Activated CD8-positive, alpha-beta memory T cell treated with anti-CD3 and anti-CD28 coated beads, Interleukin-2, amount 10 ng/mL, durations not matched to agents 7 days and 5 days (primary cell): Measurements from ENCODE around the gene RPS26. TPM values are rescaled to one million over a fixed set of nuclear protein-coding genes. Genes with fewer than 3 reads are reported as not detected.

Experiments
- ATAC-seq: fragments of 150-1000 bp; cut with Tn5 transposase; one replicate; pipeline ENCODE4 v1.10.0; 2021; ENCODE audit warnings: moderate library complexity
- CTCF ChIA-PET: fragments of 350-600 bp; sonication (Branson Sonifier 250); formaldehyde crosslinking; loops from one replicate; lab custom pipeline; 2021; ENCODE audit warnings: antibody characterized with exemption; lab: Charles Lee
- DNase-seq: peaks from one replicate; pipeline ENCODE4 v3.0.0-alpha.2; 2020
- H3K27ac Mint-ChIP-seq: one replicate; pipeline ENCODE4 v1.8.0; 2021; ENCODE audit warnings: mild to moderate bottlenecking, mixed read lengths
- H3K27me3 Mint-ChIP-seq: one replicate; pipeline ENCODE4 v1.8.0; 2021; ENCODE audit warnings: mixed read lengths
- H3K36me3 Mint-ChIP-seq: one replicate; pipeline ENCODE4 v1.8.0; 2021; ENCODE audit warnings: mild to moderate bottlenecking, mixed read lengths
- H3K4me1 Mint-ChIP-seq: one replicate; pipeline ENCODE4 v1.8.0; 2021; ENCODE audit warnings: mixed read lengths
- H3K4me3 Mint-ChIP-seq: one replicate; pipeline ENCODE4 v1.8.0; 2021; ENCODE audit warnings: mild to moderate bottlenecking, moderate library complexity, mixed read lengths
- H3K9me3 Mint-ChIP-seq: one replicate; pipeline ENCODE4 v1.8.0; 2022; ENCODE audit warnings: low read depth, mixed read lengths
- total RNA-seq, 2 experiments: library from RNA; stranded (reverse); gene quantifications; one replicate each; pipeline ENCODE4 v1.2.3, GENCODE V29; 2021

Gene RPS26
- total RNA-seq, 2 experiments from 2014 or later, result 27.9 to 42.2 TPM

- Mint-ChIP-seq H3K9me3 (no peaks in the 10 kb centered on the region), H3K27me3 (peaks cover 3% of the 10 kb centered on the region), H3K27ac (peak overlapping the region; percentile 65), H3K36me3 (no peaks in the 10 kb centered on the region), H3K4me3 (peak overlapping the region; percentile 74), H3K4me1 (peaks cover 23% of the 10 kb centered on the region)
- DNase-seq (peak; percentile 71), ATAC-seq (peak; percentile 88)
- CTCF ChIA-PET, result interaction anchor here (0.7 to 4.3 kb wide), 6 partner anchors 12 to 182 kb away, joined by 3 to 28 read pairs (median 4); partner anchors contain the start of genes RAB5B, SMARCC2 and SUOX
Measured at GRCh38 chr12:56007564-56008559, 33.9 kb upstream of the RPS26 start.

DNA sequence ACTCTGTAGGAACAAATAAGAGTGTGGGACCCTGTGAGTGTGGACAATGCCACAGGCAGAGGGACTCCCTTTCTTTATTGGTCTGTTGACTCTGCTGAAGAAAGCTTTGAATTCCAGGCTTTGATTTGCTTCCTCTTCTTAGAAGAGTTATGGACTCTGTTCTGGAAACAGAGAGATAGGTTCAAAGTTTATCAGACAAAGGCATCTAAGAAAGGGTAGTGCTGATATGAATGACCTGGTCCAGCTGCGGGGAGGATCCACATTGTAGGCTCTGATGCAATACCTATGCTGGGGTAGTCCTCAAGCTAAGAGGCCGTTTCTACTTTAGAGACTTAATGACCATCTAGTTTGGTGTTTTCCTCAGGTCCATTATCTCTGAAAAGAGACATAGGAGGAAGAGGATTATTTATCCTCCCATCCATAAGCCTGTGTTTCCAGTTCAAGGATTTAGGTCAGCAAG is 31.6 kb upstream of the RPS26 start:
- Mint-ChIP-seq H3K4me3 (no peak overlapping the region), H3K27ac (no peak overlapping the region), H3K9me3 (no peaks in the 10 kb centered on the region), H3K36me3 (peaks cover 1% of the 10 kb centered on the region), H3K27me3 (peaks cover 3% of the 10 kb centered on the region), H3K4me1 (peaks cover 26% of the 10 kb centered on the region)
- ATAC-seq (no peak), DNase-seq (no peak)
- CTCF ChIA-PET, result interaction anchor here (1.2 to 2.4 kb wide), 5 partner anchors 11 to 19 kb away, joined by 3 to 12 read pairs (median 7); partner anchors contain the start of genes IKZF4 and SUOX

DNA sequence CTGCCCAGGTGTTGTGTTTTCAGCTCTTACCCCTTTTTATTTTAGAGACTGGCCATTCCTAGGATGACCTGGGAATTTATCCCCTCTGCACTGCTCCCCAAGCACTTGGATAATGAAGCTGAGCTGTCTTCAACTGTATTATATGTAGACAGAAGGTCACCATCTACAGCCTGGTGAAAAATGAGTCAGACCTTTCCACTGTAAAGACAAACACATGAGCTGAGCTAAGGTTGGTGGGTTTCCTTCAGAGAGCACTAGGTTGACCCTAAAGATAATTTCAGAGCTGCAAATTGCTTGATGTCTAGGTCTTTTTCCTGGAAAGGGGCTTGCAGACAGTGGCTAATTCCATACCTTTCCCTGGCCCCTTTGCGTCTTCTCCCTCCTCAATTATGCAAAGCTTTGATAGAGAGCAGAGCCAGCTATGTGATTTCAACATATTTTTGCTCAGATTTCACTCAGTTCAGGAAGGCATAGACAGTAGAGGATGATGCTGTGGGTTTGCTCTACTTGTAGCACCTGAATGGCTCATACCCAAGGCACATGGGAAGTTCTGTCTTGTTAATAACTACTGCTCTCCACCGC is 30.1 kb upstream of the RPS26 start:
- CTCF ChIA-PET, result interaction anchor here (1.3 to 2.1 kb wide), 3 partner anchors 10 to 16 kb away, joined by 4 to 7 read pairs (median 4); partner anchors contain the start of gene SUOX
- no peak overlapping the region for H3K27ac Mint-ChIP-seq
- ATAC-seq, result no peak
- peaks cover 30% of the 10 kb centered on the region for H3K4me1 Mint-ChIP-seq
- no peaks in the 10 kb centered on the region for H3K9me3 Mint-ChIP-seq
- H3K27me3 Mint-ChIP-seq, result peaks cover 3% of the 10 kb centered on the region
- no peak overlapping the region for H3K4me3 Mint-ChIP-seq
- H3K36me3 Mint-ChIP-seq, result peaks cover 3% of the 10 kb centered on the region
- DNase-seq, result no peak

DNA sequence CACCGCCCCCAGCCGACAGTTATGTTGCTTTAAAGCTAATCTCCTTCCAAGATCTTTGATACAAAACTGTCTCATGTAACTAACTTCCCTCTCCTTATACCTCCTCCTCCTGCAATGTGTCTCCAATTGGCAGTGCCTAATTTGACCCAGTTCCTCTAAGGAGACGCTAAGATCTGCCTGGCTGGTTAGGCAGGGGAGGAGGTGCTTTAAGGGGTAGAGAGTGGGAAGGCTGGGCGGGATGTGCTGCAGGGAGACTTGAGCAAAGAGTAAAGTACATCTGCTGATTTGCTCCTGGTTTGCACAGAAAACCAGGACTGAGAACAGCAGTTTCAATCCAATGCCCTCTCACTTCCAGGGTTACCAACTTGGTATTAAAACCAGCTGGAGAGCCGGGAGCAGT is 28.2 kb upstream of the RPS26 start:
- DNase-seq (no peak), ATAC-seq (no peak)
- no peak overlapping the region for H3K4me3 Mint-ChIP-seq
- H3K9me3 Mint-ChIP-seq, result no peaks in the 10 kb centered on the region
- H3K4me1 Mint-ChIP-seq, result peaks cover 21% of the 10 kb centered on the region
- CTCF ChIA-PET, result interaction anchor here (1.1 to 1.9 kb wide), 4 partner anchors 14 to 72 kb away, joined by 4 to 6 read pairs (median 5); no protein-coding TSS in a partner anchor
- H3K27ac Mint-ChIP-seq, result no peak overlapping the region
- H3K27me3 Mint-ChIP-seq, result peaks cover 3% of the 10 kb centered on the region
- peaks cover 6% of the 10 kb centered on the region for H3K36me3 Mint-ChIP-seq

GRCh38 chr12:56014205-56014604 is 27.5 kb upstream of the RPS26 start:
- no peak overlapping the region for H3K27ac Mint-ChIP-seq
- CTCF ChIA-PET, result interaction anchor here (1.1 to 1.9 kb wide), 4 partner anchors 13 to 71 kb away, joined by 4 to 6 read pairs (median 5); no protein-coding TSS in a partner anchor

GRCh38 chr12:56017181-56017580 is 24.5 kb upstream of the RPS26 start:
- Mint-ChIP-seq H3K4me3 (no peak overlapping the region), H3K36me3 (peaks cover 7% of the 10 kb centered on the region), H3K4me1 (peaks cover 40% of the 10 kb centered on the region), H3K9me3 (no peaks in the 10 kb centered on the region), H3K27me3 (no peaks in the 10 kb centered on the region), H3K27ac (no peak overlapping the region)
- no peak for ATAC-seq
- DNase-seq, result no peak
- CTCF ChIA-PET, result interaction anchor here (1.8 kb wide), 1 partner anchor 20 kb away, joined by 7 read pairs; the partner anchor contains the start of gene SUOX

More at GRCh38 chr12:56014205-56014604, 27.5 kb upstream of the RPS26 start:
- Mint-ChIP-seq H3K4me1 (peaks cover 18% of the 10 kb centered on the region), H3K9me3 (no peaks in the 10 kb centered on the region), H3K36me3 (peaks cover 7% of the 10 kb centered on the region), H3K4me3 (no peak overlapping the region), H3K27me3 (peaks cover 3% of the 10 kb centered on the region)
- ATAC-seq (peak; percentile 23), DNase-seq (no peak)

- peaks cover 49% of the 10 kb centered on the region for H3K4me1 Mint-ChIP-seq
- CTCF ChIA-PET, result interaction anchor here (1.0 to 1.8 kb wide), 3 partner anchors 8 to 35 kb away, joined by 4 to 7 read pairs (median 4); partner anchors contain the start of gene SUOX
- H3K27me3 Mint-ChIP-seq, result no peaks in the 10 kb centered on the region
- DNase-seq, result no peak
- H3K9me3 Mint-ChIP-seq, result no peaks in the 10 kb centered on the region
- H3K27ac Mint-ChIP-seq, result no peak overlapping the region
- ATAC-seq, result no peak
- H3K36me3 Mint-ChIP-seq, result peaks cover 7% of the 10 kb centered on the region
- no peak overlapping the region for H3K4me3 Mint-ChIP-seq
Measured at GRCh38 chr12:56018356-56018755, 23.4 kb upstream of the RPS26 start.

DNA sequence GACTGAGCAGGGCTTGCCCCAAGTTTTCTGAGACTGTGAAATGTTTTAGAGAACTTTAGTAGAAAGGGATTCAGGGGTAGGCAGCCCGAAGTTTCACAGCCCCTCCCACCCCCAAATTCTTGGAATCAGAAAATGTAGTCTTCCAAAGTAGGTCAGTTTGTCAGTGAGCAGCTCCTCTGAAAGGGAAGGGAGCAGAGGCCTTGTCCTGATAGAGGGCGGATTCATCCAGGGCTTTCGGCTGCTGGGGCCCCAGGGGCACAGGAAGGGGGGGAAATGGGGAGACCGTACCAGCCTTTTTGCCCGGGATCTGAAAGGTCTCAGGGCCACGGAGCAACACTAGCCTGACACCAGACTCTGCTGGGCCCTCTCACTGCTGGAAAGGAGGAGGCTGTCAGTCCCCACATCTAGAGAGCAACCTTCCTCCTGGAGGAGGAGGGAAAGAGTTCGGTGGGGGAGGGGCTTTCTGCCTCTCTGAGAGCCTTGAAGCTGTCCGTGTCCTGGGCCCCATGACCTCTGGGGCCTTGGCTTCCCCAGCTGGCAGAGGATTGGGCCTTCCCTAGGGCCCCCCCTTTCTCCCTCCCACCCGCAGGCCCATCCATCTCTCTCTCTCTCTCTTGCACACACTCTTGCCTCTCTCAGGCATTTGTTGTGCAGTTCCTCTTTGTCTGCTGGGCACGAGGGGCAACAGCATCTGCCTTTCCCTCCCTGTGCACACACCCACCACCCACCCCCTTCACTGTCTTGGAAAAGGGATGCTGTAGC is 21.1 kb upstream of the RPS26 start, which contains the start of gene IKZF4:
Gene IKZF4, plus strand, starts transcription at position 621 of the 762 bp plus-strand sequence. CDS start 451 bp downstream, outside the sequence.
- H3K9me3 Mint-ChIP-seq, result no peaks in the 10 kb centered on the region
- ATAC-seq, result peak; percentile 16
- peaks cover 47% of the 10 kb centered on the region for H3K4me1 Mint-ChIP-seq
- H3K36me3 Mint-ChIP-seq, result peaks cover 10% of the 10 kb centered on the region
- CTCF ChIA-PET, result interaction anchor here (1.2 to 3.7 kb wide), 6 partner anchors 9 to 84 kb away, joined by 3 to 21 read pairs (median 4); partner anchors contain the start of genes PA2G4 and SUOX
- peak within 1 kb of the TSS; percentile 85 for H3K27ac Mint-ChIP-seq
- DNase-seq, result peak; percentile 45
- H3K27me3 Mint-ChIP-seq, result no peaks in the 10 kb centered on the region
- peak within 1 kb of the TSS; percentile 93 for H3K4me3 Mint-ChIP-seq

DNA sequence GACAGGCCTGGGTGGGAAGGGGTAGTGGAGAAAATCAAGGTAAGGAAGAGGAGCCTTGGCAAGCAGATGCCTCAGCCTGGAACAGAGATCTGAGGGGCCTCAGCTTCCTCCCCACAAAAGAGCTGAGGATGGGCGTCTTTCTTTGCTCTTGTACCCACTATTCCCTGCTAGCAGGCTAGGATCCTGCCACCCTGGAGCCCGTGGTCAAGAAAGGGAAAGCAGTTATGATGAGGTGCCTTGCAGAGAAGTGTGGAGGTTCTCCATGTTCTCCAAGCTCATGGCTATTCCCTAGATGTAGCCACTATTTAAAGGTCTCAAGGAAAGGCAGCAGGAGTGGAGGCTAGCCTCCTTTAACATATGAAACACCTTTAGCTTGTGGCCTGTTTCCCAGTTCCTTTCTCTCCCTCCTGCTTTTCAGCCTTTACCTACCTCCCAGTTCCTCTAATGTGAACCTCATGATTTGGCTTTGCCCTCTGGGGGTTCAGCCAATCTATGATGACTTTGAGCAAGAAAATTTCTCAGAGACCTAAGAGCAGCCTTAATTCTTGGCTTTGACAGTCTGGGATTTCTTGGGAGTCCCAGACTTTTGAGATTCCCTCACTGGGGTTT is 19.7 kb upstream of the RPS26 start:
- Mint-ChIP-seq H3K27me3 (no peaks in the 10 kb centered on the region), H3K36me3 (peaks cover 16% of the 10 kb centered on the region), H3K9me3 (no peaks in the 10 kb centered on the region), H3K27ac (peak overlapping the region; percentile 85), H3K4me3 (peak overlapping the region; percentile 93), H3K4me1 (peaks cover 40% of the 10 kb centered on the region)
- no peak for DNase-seq
- ATAC-seq, result no peak
- CTCF ChIA-PET, result interaction anchor here (0.8 to 3.7 kb wide), 9 partner anchors 10 to 297 kb away, joined by 3 to 21 read pairs (median 4); partner anchors contain the start of genes ERBB3, PA2G4 and SUOX

- CTCF ChIA-PET, result interaction anchor here (0.7 to 5.6 kb wide), 12 partner anchors 11 to 290 kb away, joined by 3 to 92 read pairs (median 5); partner anchors contain the start of gene SUOX
- Mint-ChIP-seq H3K36me3 (peaks cover 56% of the 10 kb centered on the region), H3K4me1 (peaks cover 39% of the 10 kb centered on the region), H3K4me3 (no peak overlapping the region), H3K9me3 (no peaks in the 10 kb centered on the region), H3K27me3 (no peaks in the 10 kb centered on the region), H3K27ac (peak overlapping the region; percentile 69)
- DNase-seq (no peak), ATAC-seq (no peak)
Measured at GRCh38 chr12:56028511-56029165, 13.1 kb upstream of the RPS26 start.

DNA sequence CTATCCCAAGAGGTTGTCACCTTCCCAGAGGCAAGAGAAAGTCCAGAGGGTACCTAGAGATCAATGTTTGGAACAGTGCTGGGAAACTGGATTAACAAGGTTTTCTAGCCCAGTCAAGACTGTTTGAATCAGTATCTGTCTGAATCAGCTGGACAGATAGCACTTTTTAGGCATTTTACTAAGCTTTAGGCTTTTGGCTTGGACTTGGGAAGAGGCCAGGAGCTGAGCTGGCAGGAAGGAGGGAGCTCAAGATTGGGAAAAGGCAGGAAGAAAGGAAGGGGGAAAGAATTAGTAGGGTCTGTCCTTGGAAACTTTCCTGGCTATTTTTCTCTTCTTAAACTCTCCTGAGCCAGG is 12.6 kb upstream of the RPS26 start:
- no peaks in the 10 kb centered on the region for H3K9me3 Mint-ChIP-seq
- ATAC-seq (no peak), DNase-seq (no peak)
- peaks cover 58% of the 10 kb centered on the region for H3K36me3 Mint-ChIP-seq
- no peak overlapping the region for H3K4me3 Mint-ChIP-seq
- no peak overlapping the region for H3K27ac Mint-ChIP-seq
- H3K4me1 Mint-ChIP-seq, result peaks cover 38% of the 10 kb centered on the region
- H3K27me3 Mint-ChIP-seq, result no peaks in the 10 kb centered on the region
- CTCF ChIA-PET, result interaction anchor here (0.7 to 5.6 kb wide), 18 partner anchors 10 to 291 kb away, joined by 3 to 92 read pairs (median 4); partner anchors contain the start of gene SUOX
